GM12875 (cell line): Measurements from ENCODE around the gene PTHLH.

ENCODE experiments used
- H3K4me3 ChIP-seq: one replicate; pipeline ENCODE4 v1.5.1; 2011; ENCODE audit warnings: low read depth, low read length, control low read depth
- TF ChIP-seq, protein P1 (sequence below): IDR thresholded peaks from 2 replicates; pipeline ENCODE4 v1.5.1; 2011; ENCODE audit warnings: low read depth, mild to moderate bottlenecking, control low read depth, inconsistent platforms, low read length, moderate library complexity, borderline replicate concordance; ENCODE audit not compliant: insufficient read depth

PTHLH gene

DNA sequence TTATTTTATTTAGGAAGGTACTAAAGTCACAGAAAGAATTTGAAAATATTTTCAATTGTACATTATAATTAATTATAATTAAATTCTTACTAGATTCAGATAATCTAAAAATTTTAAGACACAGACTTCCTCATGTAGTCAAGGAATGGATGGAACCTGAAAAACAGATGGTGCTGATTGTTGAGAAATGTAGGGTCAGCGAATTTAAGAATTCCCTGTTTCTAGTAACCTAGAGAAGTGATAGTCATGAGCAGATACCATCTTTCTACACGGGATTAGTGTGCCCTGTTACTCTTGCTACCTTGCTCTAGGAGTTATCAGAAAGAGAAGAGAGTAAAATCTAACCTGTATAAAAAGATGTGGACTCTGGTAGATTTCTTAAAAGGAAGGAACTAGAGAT lies 37.5 kb upstream of the PTHLH start:
- H3K4me3 ChIP-seq = no peak overlapping the region
- TF ChIP-seq, protein P1, sequence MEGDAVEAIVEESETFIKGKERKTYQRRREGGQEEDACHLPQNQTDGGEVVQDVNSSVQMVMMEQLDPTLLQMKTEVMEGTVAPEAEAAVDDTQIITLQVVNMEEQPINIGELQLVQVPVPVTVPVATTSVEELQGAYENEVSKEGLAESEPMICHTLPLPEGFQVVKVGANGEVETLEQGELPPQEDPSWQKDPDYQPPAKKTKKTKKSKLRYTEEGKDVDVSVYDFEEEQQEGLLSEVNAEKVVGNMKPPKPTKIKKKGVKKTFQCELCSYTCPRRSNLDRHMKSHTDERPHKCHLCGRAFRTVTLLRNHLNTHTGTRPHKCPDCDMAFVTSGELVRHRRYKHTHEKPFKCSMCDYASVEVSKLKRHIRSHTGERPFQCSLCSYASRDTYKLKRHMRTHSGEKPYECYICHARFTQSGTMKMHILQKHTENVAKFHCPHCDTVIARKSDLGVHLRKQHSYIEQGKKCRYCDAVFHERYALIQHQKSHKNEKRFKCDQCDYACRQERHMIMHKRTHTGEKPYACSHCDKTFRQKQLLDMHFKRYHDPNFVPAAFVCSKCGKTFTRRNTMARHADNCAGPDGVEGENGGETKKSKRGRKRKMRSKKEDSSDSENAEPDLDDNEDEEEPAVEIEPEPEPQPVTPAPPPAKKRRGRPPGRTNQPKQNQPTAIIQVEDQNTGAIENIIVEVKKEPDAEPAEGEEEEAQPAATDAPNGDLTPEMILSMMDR = no peak

DNA sequence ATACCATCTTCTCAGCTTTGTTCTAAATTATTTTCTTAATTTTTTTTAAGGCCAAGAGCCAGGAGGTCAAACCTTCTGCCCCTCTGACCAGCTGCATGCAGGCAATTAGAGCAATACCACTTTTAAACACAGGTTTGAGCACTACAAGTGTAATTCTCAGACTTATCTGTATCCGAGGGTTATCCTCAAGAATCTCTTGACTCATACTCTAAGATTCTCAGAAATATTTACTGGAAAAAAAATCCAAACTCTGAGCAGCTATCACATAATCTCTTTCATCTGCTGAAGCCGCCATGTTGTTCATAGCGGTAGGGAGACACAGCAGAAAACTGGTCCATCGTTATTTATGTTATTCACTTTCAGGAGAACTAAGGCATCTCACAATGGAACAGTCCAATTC lies 27.4 kb upstream of the PTHLH start:
- H3K4me3 ChIP-seq = no peak overlapping the region
- TF ChIP-seq, protein P1 = no peak

DNA sequence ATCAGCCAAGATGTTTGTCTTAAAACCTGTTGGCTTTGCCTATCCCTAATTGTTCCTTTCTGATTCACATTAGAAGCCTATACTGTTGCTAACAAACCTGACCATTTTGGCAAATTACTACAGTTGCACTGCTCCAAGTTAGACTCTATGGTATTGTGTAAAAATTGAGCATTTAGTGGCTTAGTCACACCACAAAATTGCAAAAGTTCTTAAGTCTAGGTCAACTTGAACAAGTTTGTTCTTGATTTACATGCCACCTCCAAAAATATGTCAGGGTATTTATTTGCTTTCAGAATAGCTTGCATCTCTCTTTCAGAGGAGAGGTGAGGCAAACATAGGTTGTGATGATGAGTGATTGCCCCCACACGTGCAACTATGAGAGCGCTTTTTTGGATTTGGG lies 27.0 kb upstream of the PTHLH start:
- H3K4me3 ChIP-seq = no peak overlapping the region
- TF ChIP-seq, protein P1 = no peak

DNA sequence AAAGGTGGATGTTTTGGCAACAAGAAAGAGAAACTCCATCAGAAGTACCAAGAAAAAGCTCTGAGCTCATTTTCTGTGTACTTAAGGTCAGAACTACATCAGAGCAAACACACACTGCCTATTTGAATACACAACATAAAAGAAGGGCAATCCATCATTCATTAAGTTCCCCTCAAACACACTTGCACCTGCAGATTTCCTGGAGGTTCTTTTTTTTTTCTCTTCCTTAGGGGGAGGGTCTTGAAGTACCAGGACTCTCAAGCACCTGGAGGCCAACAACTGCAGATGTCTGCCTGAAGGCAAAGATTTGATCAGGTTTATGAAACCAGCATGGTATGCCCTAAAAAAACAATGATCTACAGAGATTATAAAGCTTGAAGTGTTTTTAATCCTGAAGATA lies 26.1 kb upstream of the PTHLH start:
- TF ChIP-seq, protein P1 = no peak
- H3K4me3 ChIP-seq = no peak overlapping the region

DNA sequence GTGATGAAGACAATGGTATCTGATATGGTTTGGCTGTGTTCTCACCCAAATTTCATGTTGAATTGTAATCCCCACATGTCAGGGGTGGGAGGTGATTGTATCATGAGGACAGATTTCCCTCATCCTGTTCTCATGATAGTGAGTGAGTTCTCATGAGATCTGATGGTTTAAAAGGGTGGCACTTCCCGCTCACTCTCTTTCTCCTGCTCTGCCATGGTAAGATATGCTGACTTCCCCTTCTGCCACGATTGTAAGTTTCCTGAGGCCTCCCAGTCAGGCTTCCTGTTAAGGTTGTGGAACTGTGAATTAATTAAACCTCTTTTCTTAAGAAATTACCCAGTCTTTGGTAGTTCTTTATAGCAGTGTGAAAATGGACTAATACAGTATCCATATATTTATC lies 25.6 kb upstream of the PTHLH start:
- no peak overlapping the region for H3K4me3 ChIP-seq
- TF ChIP-seq, protein P1 = no peak

DNA sequence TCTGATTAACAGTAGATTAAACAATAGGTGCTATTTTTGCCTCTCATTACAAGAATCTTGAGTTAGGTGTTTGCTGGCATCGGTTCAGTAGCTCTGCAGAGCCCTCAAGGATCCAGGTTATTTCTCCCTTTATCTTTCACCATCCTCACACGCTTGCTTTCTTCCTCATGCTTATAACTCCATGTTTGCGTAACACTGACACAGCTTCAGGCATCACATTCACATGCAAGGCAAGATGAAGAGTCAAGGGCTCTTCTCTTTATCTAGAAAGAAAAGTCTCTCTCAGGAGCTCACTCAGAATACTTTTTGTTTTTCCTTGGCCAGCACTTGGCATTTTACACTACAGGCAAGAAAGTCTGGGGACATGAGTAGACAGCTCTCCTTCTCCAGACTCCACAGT lies 24.2 kb upstream of the PTHLH start:
- no peak overlapping the region for H3K4me3 ChIP-seq
- TF ChIP-seq, protein P1 = no peak

DNA sequence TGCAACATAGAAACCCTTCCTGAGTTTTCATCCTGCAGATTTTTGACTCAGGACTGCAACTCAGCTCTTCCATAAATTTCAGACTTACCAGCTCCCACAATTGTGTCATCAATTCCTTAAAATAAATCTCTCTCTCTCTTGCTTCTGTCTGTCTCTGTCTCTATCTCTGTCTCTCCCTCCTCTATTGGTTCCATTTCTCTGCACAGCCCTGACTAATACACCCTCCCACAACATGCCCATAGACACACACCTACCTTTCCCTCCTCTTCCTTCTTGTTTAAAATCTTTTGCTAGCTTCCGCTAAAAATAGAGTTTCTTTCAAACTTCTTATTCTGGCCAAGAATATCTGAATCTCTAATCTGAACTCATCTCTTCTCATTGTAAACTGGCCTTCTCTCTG lies 22.9 kb upstream of the PTHLH start:
- no peak overlapping the region for H3K4me3 ChIP-seq
- TF ChIP-seq, protein P1 = no peak
